ENCODE data around the gene POMGNT2.

Gene POMGNT2

GRCh38 chr3:43031889-43032545, 73.9 kb downstream of the POMGNT2 start:
- Histone ChIP-seq H3K36me3 (ENCODE audit: control insufficient read depth in 2 of 2, insufficient read depth in 1 of 2, low read length in 2 of 2) (no peaks in the 10 kb centered on the region), H3K27ac (ENCODE audit: extremely low read depth, low read depth, low read length) (no peak overlapping the region), H3K4me1 (ENCODE audit: control insufficient read depth, insufficient read depth, low read length) (no peaks in the 10 kb centered on the region), H3K4me3 (ENCODE audit: low read depth, low read length) (no peak overlapping the region), H3K9me3 (ENCODE audit: control insufficient read depth, insufficient read depth, low read depth, low read length) (no peaks in the 10 kb centered on the region)
- ChIA-PET CTCF (no interaction called here), POLR2A (no interaction called here)
- no peak for TF ChIP-seq SP7 (tag by site-specific recombination; IDR thresholded peaks at IDR 0.05)
- TF ChIP-seq WT1 (tag by site-specific recombination; IDR thresholded peaks at IDR 0.05): no peak
- no peak for TF ChIP-seq MYNN (tag by site-specific recombination; IDR thresholded peaks at IDR 0.05; ENCODE audit: borderline replicate concordance)
- no peak for TF ChIP-seq ZBTB6 (tag by site-specific recombination; IDR thresholded peaks at IDR 0.05)
- no peak for TF ChIP-seq ZNF544 (tag by site-specific recombination; IDR thresholded peaks at IDR 0.05)
- no peak for TF ChIP-seq ZNF214 (tag by site-specific recombination; IDR thresholded peaks at IDR 0.05; ENCODE audit: borderline replicate concordance)
- TF ChIP-seq ZNF677 (tag by site-specific recombination; IDR thresholded peaks at IDR 0.05): no peak
- TF ChIP-seq ZNF404 (tag by site-specific recombination; IDR thresholded peaks at IDR 0.05): no peak
- no peak for TF ChIP-seq ZBTB20 (tag by site-specific recombination; IDR thresholded peaks at IDR 0.05)
- no peak for TF ChIP-seq ZNF362 (tag by site-specific recombination; IDR thresholded peaks at IDR 0.05)
- TF ChIP-seq SALL2 (tag by site-specific recombination; IDR thresholded peaks at IDR 0.05; ENCODE audit: borderline replicate concordance): no peak
- no peak for TF ChIP-seq PATZ1 (tag by site-specific recombination; IDR thresholded peaks at IDR 0.05)
- no peak for TF ChIP-seq ZNF449 (tag by site-specific recombination; IDR thresholded peaks at IDR 0.05)

- CTCF ChIA-PET: no interaction called here
- H3K4me1 ChIP-seq (ENCODE audit: control insufficient read depth, insufficient read depth, low read length): no peaks in the 10 kb centered on the region
- no peak for TF ChIP-seq HOXD13 (CRISPR knock-in tag; IDR thresholded peaks at IDR 0.05; ENCODE audit: borderline replicate concordance)
- TF ChIP-seq ZNF366 (tag by site-specific recombination; conservative IDR thresholded peaks at IDR 0.05): no peak
- no peak for TF ChIP-seq ZNF138 (tag by site-specific recombination; IDR thresholded peaks at IDR 0.05; ENCODE audit: borderline replicate concordance)
- TF ChIP-seq ZNF639 (tag by site-specific recombination; IDR thresholded peaks at IDR 0.05): no peak
- no peak for TF ChIP-seq ZNF501 (tag by site-specific recombination; IDR thresholded peaks at IDR 0.05)
- TF ChIP-seq ZBTB20 (tag by site-specific recombination; IDR thresholded peaks at IDR 0.05): no peak
- TF ChIP-seq ZNF785 (tag by site-specific recombination; IDR thresholded peaks at IDR 0.05): no peak
- no peak for TF ChIP-seq ZIC2 (tag by site-specific recombination; IDR thresholded peaks at IDR 0.05)
- no peak for TF ChIP-seq ZNF555 (tag by site-specific recombination; conservative IDR thresholded peaks at IDR 0.05)
- POLR2A ChIA-PET: no interaction called here
- no peak overlapping the region for H3K4me3 ChIP-seq (ENCODE audit: low read depth, low read length)
- no peaks in the 10 kb centered on the region for H3K9me3 ChIP-seq (ENCODE audit: control insufficient read depth, insufficient read depth, low read depth, low read length)
- no peak overlapping the region for H3K27ac ChIP-seq (ENCODE audit: extremely low read depth, low read depth, low read length)
- no peaks in the 10 kb centered on the region for H3K36me3 ChIP-seq (ENCODE audit: control insufficient read depth in 2 of 2, insufficient read depth in 1 of 2, low read length in 2 of 2)
Measured at GRCh38 chr3:43031485-43031884, 74.4 kb downstream of the POMGNT2 start.
